ENCODE results near the gene DDX39B. TPM values are rescaled to one million over a fixed set of nuclear protein-coding genes. Genes with fewer than 3 reads are reported as not detected.

DDX39B gene
- total RNA-seq, 2 donors from 2014 or later: 558 to 568 TPM

Other genes starting within 250 kb of the DDX39B start
- gene HLA-B, start 184.8 kb downstream of the DDX39B start, total RNA-seq: 1,000 to 10,000 TPM; 3,089 to 4,180 TPM
- gene MICA, start 138.4 kb downstream of the DDX39B start, total RNA-seq: 10 to 100 TPM; 11.6 to 16.2 TPM
- 10 to 100 TPM; 25.8 to 34.3 TPM for gene MICB, start 43.9 kb downstream of the DDX39B start, total RNA-seq
- gene MCCD1, start 13.0 kb downstream of the DDX39B start, total RNA-seq: not detected
- 1 to 10 TPM; 2.1 to 2.4 TPM for gene ATP6V1G2, start 4.6 kb upstream of the DDX39B start, total RNA-seq
- 10 to 100 TPM; 14.1 to 29.8 TPM for gene NFKBIL1, start 5.6 kb upstream of the DDX39B start, total RNA-seq
- 100 to 1,000 TPM; 163 to 567 TPM for gene LTA, start 30.3 kb upstream of the DDX39B start, total RNA-seq
- 100 to 1,000 TPM in 1 of 2 donors, 10 to 100 TPM in 1; 69.5 to 199 TPM for gene TNF, start 33.6 kb upstream of the DDX39B start, total RNA-seq
- gene LTB, start 40.4 kb upstream of the DDX39B start, total RNA-seq: 100 to 1,000 TPM; 269 to 395 TPM
- gene LST1, start 44.3 kb upstream of the DDX39B start, total RNA-seq: 10 to 100 TPM in 1 of 2 donors, 1 to 10 TPM in 1; 8.1 to 28.7 TPM
- 10 to 100 TPM; 25.4 to 28.6 TPM for gene NCR3, start 51.0 kb upstream of the DDX39B start, total RNA-seq
- gene AIF1, start 73.2 kb upstream of the DDX39B start, total RNA-seq: 10 to 100 TPM in 1 of 2 donors, 1 to 10 TPM in 1; 9.1 to 15.5 TPM
- gene PRRC2A, start 78.7 kb upstream of the DDX39B start, total RNA-seq: 100 to 1,000 TPM; 226 to 237 TPM
- 100 to 1,000 TPM; 298 to 383 TPM for gene BAG6, start 110.7 kb upstream of the DDX39B start, total RNA-seq
- gene APOM, start 113.9 kb upstream of the DDX39B start, total RNA-seq: 1 to 10 TPM in 1 of 2 donors, under 1 TPM in 1; 0.76 to 1.3 TPM
- gene C6orf47, start 118.8 kb upstream of the DDX39B start, total RNA-seq: 10 to 100 TPM; 16.2 to 21.0 TPM
- gene GPANK1, start 123.0 kb upstream of the DDX39B start, total RNA-seq: 10 to 100 TPM; 30.1 to 39.0 TPM
- 100 to 1,000 TPM; 204 to 245 TPM for gene CSNK2B, start 124.1 kb upstream of the DDX39B start, total RNA-seq
- gene LY6G5B, start 128.0 kb upstream of the DDX39B start, total RNA-seq: 10 to 100 TPM; 25.3 to 28.1 TPM
- gene LY6G5C, start 139.1 kb upstream of the DDX39B start, total RNA-seq: 1 to 10 TPM; 2.2 to 5.0 TPM
- gene ABHD16A, start 161.3 kb upstream of the DDX39B start, total RNA-seq: 10 to 100 TPM; 31.4 to 31.7 TPM
- gene LY6G6F, start 164.9 kb upstream of the DDX39B start, total RNA-seq: not detected
- gene LY6G6D, start 173.3 kb upstream of the DDX39B start, total RNA-seq: not detected
- gene LY6G6C, start 179.7 kb upstream of the DDX39B start, total RNA-seq: under 1 TPM in 1 of 2 donors, not detected in 1; 0.64 TPM
- gene MPIG6B, start 181.4 kb upstream of the DDX39B start, total RNA-seq: not detected
- gene DDAH2, start 187.3 kb upstream of the DDX39B start, total RNA-seq: 10 to 100 TPM in 1 of 2 donors, 1 to 10 TPM in 1; 9.4 to 23.8 TPM
- gene CLIC1, start 194.5 kb upstream of the DDX39B start, total RNA-seq: 100 to 1,000 TPM; 406 to 482 TPM
- 10 to 100 TPM; 78.9 to 82.6 TPM for gene MSH5, start 198.0 kb upstream of the DDX39B start, total RNA-seq
- gene SAPCD1, start 220.7 kb upstream of the DDX39B start, total RNA-seq: 10 to 100 TPM; 12.1 to 18.9 TPM
- 1 to 10 TPM; 2.9 to 4.2 TPM for gene VWA7, start 235.3 kb upstream of the DDX39B start, total RNA-seq